ENCODE results near the gene TRABD.
"Not testable (repeated sequence)": the region's sequence is repeated elsewhere in the genome, so short reads cannot be mapped to it uniquely, and the experiment has no call there.

Gene TRABD

GRCh38 chr22:50151571-50152537 is 33.9 kb upstream of the TRABD start:
- DNase-seq (ENCODE audit: low read depth in 2 of 2) = no peak

- DNase-seq (ENCODE audit: low read depth in 2 of 2) = no peak
Observed at GRCh38 chr22:50153056-50153755, 32.5 kb upstream of the TRABD start.

- DNase-seq (ENCODE audit: low read depth in 2 of 2) = no peak
Observed at GRCh38 chr22:50153756-50154140, 32.0 kb upstream of the TRABD start.

DNA sequence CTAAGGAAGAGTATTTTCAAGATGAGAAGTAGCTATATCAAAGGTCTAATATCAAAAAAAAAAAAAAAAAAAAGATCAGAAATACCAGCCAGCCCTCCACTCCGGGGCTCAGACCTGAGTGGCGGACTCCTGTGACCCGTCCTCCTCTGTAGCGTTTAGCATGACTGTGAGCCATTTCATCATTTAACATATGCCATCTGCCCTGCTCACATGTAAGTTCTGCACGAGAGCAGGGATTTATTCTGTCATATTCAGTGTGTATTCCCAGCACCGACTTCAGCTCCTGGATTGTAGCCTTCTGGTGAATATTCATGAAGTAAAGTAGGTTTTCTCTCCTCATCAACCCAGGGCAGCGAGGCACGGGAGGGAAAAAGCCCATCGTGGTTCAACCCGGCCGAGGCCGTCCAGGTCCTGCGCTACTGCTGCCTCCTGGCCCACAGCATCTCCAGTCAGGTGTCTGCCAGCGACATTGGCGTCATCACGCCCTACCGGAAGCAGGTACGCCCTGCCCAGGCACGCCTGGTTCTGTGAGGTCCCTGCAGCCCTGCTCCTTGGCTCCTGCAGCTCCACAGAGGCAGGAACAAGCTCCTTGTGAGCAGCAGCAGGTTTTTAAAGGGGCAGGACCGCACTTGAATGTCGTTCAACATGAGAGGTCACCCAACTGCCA is 27.9 kb upstream of the TRABD start:
- DNase-seq (ENCODE audit: low read depth in 2 of 2) = no peak

DNA sequence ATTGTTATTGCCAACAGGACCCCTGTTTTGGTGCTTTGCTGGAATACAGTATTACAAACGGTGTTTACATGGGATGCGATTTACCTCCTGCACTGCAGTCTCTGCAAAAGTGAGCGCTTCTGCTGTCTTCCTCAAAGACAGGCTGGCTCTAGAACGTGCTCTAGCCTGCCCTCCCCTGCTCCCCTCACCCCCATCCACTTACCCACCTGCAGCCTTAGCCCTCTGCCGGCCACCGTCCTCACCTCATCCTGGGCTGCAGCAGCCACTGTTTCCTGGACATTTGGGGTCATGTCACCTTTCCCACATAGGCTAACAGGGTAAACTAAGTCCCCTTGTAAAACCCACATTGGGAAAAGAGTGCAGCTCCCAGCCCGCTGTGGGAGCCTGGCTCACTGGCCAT is 24.8 kb upstream of the TRABD start:
- DNase-seq (ENCODE audit: low read depth in 2 of 2) = no peak

DNA sequence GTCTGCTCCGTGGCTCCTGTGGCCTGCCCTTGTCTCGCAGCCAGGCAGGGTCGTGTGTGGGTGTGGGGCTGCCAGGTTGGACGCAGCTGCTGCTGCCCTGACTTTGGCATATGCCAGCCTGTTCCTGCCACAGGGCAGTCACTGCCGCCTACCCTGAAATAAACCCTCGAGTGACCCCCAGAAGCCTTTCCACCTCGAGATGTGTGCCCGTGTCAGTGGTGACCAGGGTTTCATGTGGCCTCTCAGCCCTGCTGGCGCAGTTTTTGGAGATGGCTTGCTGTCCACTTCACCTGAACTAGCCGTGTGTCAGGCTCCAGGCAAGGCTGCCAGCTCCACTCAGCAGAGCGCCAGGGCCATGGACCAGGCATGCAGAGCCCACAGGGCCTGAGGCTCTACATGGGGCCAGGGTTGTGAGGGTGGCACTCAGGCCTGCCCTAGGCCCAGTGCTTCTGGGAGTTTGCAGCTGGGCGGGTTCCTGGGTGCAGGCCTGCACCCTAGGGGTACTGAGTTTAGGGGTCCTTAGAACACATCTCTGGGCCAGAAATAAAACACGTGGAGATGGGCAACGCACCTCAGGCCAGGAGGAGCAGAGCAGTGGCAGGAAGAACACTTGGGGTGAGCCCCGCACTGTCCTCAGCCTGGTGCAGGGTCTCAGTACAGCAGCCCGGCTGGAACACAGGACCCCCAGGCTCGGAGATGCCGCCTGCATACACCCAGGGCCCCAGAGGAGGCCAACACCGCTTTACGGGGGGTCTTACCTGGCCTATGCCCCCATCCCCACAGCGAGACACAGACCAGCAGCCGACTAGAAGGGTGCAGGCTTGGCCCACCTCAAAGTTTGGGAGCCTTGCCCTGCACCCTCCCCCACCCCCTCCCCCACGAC is 24.0 kb upstream of the TRABD start:
- no peak for DNase-seq (ENCODE audit: low read depth in 2 of 2)

- DNase-seq (ENCODE audit: low read depth in 2 of 2) = no peak
Observed at GRCh38 chr22:50162391-50162956, 23.2 kb upstream of the TRABD start.

- no peak for DNase-seq (ENCODE audit: low read depth in 2 of 2)
Observed at GRCh38 chr22:50165436-50166123, 20.1 kb upstream of the TRABD start.

GRCh38 chr22:50167689-50168489 is 17.8 kb upstream of the TRABD start:
- no peak for DNase-seq (ENCODE audit: low read depth in 2 of 2)

DNA sequence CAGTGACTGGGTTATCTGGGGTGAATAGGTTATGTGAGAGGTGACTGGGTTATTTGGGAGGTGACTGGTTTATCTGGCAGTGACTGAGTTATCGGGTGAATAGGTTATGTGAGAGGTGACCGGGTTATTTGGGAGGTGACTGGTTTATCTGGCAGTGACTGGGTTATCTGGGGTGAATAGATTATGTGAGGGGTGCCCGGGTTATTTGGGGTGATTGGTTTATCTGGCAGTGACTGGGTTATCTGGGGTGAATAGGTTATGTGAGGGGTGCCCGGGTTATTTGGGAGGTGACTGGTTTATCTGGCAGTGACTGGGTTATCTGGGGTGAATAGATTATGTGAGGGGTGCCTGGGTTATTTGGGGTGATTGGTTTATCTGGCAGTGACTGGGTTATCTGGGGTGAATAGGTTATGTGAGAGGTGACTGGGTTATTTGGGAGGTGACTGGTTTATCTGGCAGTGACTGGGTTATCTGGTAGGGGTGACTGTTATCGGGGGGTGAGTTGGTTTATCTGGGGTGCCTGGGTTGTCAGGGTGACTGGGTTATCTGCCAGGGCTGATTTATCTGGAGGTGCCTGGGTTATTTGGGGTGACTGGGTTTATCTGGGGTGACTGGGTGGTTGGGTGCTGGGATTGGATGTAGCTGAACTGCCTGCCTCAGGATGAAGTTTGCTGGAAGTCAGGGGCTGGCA is 17.1 kb upstream of the TRABD start:
- not testable (repeated sequence) for DNase-seq (ENCODE audit: low read depth in 2 of 2)

DNA sequence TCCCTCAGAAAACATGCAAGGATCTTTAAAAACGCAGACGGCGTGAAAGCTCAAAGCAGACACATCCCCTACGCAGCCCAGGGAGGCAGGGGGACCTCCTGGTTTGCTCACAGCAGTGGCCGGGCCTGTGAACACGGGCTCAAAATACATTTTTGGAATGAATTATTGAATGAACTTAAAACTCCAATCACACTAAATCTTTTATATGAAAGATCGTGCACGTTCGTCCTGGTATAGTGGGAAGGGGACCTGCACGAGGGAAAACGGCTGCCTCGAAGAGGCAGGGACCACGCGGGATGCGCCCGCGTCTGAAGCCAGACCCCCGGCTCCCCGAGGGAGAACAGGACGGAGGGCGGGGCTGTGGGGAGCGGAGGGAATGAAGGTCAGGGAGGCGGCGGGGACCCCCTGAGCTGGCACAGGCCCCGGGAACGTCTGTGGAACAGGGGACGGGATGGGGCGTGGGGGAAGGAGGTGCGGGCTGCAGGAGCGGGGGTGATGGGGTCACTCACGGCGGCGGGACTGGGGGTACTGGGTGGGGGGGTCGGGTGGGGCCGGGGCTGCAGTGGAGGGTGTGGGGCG is 16.4 kb upstream of the TRABD start:
- no peak for DNase-seq (ENCODE audit: low read depth in 2 of 2)

DNA sequence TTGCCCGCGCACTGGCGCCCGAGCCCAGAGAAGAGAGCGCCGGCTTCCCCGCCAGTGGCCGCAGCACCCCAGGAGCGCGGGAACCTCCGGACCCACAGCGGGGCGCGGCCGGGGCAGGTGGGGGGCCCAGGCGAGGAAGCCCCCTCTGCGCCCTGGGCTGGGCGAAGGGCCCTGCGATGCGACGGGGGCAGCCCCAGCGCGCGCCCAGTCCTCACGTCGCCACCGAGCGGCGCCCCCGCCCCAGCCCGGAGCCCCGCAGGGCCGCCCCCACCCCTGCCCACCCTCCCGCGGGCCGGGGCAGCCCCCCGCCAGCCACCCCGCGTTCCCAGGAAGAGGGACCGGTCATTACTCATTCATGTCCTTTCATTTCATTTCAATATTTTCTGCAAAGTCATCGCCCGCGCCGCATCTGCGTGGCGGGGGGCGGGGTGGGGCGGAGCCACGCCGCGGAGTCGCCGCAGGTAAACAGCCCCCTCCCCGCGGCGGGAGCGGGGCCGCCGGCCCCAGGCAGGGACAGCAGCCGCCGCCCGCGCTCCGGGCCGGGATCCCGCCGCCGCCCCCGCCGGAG is 15.9 kb upstream of the TRABD start:
- DNase-seq (ENCODE audit: low read depth in 2 of 2) = no peak

DNA sequence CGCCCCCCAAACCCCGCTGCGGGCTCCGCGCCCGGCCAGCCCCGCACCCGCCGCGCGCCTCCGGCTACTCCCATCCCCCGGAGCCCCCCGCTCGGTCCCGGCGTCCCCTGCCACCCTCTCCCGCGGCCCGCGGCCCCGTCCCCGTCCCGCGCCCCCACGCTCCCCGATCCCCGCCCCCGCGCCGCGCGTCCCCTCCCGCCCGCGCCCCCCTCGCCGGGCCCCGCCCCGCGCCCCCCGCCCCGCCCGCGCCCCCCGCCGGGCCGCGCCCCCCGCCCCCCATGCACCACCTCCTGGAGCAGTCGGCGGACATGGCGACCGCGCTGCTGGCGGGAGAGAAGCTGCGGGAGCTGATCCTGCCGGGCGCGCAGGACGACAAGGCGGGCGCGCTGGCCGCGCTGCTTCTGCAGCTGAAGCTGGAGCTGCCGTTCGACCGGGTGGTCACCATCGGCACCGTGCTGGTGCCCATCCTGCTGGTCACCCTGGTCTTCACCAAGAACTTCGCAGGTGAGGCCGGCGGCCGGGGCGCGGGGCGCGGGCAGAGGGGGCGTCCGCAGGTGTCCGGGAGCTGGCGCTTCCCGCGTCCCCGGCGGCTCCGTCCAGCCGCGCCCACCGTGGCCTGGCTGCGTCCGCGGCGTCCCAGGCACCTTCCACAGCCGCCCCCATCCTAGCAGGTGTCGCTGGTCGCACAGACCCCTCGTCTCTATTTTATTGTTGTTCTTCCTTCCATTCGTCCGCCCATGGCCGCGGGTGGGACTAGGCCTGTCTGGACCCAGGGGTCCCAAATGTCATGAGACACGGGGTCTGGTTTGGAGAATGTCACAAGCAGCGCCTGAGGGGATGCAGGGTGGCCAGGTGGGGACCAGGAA is 15.0 kb upstream of the TRABD start, which contains the start of gene PANX2:
Gene PANX2 (plus strand): TSS at position 279 of the 866 bp plus-strand sequence. CDS start 0 bp downstream, at position 279.
- DNase-seq (ENCODE audit: low read depth in 2 of 2) = no peak

DNA sequence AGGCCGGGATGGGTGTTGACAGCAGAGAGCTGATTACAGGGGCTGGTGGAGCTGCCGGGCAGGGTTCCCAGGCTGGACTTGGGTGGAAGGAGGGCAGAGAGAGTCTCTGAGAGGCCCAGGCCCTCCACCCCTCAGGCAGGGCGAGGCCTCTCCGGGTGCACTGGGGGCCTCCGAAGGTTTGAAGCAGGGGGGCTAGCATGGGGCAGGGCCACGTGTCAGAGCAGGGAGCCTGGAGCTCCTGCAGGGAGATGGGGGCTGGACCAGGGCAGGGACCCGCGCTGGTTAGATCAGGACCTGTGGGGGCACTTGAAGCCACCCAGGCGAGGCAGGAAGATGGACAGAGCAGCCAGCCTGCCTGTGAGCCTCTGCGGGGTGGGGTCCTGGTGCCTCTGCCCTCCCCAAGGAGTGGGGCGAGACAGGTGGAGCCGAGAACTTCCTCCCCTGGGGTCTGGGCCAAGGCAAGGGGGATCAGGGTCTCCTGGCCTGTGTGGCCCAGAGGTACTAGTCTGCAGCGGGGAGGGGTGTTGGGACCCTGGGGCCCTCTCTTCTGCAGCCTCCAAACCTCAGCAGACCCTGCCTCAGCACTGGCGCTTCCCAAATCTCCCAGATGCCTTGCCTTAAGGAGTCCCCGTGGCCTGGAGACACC is 14.3 kb upstream of the TRABD start:
- no peak for DNase-seq (ENCODE audit: low read depth in 2 of 2)

DNA sequence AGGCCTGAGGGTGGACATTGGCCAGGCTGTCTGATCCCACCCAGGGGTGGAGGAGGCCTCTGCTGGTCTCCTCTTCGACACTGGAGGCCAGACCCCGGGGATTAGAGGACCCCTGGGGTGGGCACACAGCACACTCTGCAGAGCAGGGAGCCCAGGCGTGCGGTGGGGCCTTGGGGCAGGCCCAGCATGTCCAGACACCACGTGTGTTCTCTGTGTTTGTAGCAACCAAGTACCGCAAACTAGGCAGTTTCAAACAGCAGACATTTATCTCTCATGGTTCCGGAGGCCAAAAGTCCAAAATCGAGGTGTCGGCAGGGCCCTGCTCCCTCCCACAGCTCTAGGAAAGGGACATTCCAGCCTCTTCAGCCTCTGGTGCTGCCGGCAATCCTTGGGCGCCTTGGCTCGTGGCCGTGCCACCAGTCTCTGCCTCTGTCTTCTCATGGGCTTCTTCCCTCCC is 13.7 kb upstream of the TRABD start:
- DNase-seq (ENCODE audit: low read depth in 2 of 2) = no peak

DNA sequence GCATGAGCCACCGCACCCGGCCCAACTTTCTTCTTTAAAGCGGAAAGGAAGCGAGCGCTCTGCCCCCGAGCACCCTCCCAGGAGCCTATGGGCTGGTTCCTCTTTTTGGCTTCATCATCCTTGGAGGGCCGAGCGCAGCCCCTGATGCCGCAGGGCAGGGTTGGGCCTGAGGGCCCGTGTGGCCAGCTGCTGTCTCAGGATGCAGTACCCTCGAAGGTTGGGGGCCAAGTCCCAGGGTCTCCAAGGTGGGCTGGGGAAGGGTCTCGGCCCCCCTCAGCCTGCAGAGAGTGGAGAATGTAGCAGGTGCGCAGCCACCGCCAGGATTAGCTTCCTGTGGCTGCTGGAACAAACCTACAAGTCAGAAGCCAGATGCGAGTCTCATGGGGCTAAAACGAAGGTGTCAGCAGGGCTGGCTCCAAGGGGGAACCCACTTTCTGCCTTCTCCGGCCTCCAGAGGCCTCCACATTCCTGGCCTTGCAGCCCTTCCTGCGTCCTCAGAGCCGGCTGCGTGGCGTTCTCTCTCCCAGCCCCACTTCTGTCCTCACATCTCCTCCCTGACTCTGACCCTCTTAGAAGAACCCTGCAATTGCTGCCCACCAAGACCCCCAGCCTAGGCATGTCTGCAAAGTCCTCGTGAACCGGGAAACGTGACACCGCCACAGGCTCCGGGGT is 12.3 kb upstream of the TRABD start:
- DNase-seq (ENCODE audit: low read depth in 2 of 2) = no peak

All from activated CD8-positive, alpha-beta memory T cell treated with anti-CD3 and anti-CD28 coated beads for 4 hours (primary cell).